Medulla oblongata (tissue), 1 donor: Measurements from ENCODE around the gene PARP6.
A peak's percentile ranks its signal among the peaks of the same experiment; 100 is the strongest.
"Not testable (repeated sequence)": the region's sequence is repeated elsewhere in the genome, so short reads cannot be mapped to it uniquely, and the experiment has no call there.

Source experiments
- DNase-seq: peaks from one replicate; pipeline ENCODE4 v3.0.0-alpha.2; 2015; ENCODE audit errors: extremely low spot score

Gene PARP6

GRCh38 chr15:72278737-72279136, 6.4 kb upstream of the PARP6 start:
- DNase-seq = no peak

DNA sequence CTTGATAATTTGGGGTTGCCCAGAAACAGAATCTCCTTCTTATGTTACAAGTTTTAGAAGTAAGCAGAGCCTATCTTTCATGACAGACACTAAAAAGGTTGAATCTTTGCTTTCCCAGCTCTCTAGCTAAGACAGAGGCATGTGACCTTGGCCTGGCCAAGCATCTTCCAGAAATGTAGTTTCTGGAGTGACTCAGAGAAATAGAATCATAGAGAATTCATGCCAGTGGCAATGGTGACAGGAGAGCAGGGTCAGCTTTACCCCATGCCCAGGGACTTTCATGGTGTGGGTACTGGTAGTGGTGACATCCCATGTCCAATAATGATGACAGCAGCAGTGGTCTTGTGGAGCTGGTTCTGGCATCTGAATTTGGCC, 4.0 kb upstream of the PARP6 start:
- no peak for DNase-seq

- DNase-seq = not testable (repeated sequence)
Measured at GRCh38 chr15:72275635-72276325, 3.4 kb upstream of the PARP6 start.

GRCh38 chr15:72272997-72273352, 621 bp upstream of the PARP6 start:
- no peak for DNase-seq

- peak; percentile 10 for DNase-seq
Measured at GRCh38 chr15:72271895-72272212, 500 bp downstream of the PARP6 start.

GRCh38 chr15:72271221-72271620, 1.1 kb downstream of the PARP6 start:
- peak; percentile 11 for DNase-seq

DNA sequence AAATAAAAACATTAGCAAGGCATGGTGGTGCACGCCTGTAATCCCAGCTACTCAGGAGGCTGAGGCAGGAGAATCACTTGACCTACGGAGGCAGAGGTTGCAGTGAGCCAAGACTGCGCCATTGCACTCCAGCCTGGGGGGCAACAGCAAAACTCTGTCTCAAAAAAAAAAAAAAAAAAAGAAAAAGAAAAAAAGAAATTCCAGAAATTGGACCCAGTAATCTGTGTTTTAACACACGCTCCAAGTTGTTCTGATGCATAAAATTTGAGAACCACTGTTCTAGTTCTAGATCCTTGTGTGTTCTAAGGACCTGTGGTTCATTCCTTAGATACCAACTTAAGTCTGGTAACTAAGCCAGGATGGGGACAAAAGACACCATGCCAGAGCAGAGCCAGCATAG, 2.6 kb downstream of the PARP6 start:
- DNase-seq = no peak

- DNase-seq = no peak
Measured at GRCh38 chr15:72265031-72265430, 7.3 kb downstream of the PARP6 start.

DNA sequence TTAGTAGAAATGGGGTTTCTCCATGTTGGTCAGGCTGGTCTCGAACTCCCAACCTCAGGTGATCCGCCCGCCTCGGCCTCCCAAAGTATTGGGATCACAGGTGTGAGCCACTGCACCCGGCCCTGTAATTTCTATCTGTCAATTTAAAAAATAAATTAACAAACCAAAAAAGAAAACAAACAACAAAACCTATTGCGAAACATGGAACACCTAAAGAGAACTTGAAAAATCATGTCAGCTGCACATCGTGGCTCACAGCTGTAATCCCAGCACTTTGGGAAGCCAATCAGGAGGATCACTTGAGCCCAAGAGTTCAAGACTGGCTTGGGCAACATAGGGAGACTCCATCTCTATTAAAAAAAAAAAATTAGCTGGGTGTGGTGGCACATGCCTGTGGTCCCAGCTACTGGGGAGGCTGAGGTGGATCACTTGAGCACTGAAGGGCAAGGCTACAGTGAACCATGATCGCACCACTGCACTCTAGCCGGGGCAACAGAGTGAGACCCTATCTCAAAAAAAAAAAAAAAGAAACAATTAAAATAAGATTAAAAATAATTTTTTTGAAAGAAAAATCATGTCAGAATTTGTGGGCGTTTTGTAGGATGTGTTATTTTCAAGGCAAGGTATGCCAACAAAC, 19.6 kb downstream of the PARP6 start:
- DNase-seq = no peak

DNA sequence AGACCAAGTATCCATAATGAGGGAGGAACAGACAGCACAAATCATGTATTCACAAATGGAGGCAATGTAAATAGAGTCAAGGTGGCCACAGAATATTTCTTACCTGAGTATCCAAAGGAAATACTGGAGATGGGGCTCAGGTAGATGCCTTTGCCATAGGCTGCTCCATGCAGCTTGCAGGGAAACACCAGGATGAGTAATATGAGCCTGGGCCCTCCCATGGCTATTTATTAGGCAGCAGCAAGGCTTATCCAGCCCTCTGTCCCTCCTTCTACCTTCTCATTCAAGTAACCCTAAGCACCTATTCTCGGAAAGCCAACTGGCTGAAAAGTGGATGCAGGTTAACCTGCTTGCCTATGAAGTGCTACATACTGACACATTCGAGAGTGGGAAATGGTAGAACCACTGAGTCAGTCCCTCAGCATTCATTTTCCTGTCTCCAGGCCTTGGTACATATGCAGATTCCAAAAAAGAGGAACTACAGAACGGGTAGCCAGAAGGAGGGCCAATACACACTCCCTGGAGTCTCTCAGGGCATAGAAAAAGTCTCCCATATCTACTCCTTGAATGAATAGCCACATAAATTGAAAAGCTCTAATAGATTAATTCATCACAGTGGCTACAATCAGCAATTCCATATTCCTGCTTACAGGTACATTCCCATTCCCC, 23.1 kb downstream of the PARP6 start:
- DNase-seq = no peak

- no peak for DNase-seq
Measured at GRCh38 chr15:72248514-72248913, 23.8 kb downstream of the PARP6 start.

DNA sequence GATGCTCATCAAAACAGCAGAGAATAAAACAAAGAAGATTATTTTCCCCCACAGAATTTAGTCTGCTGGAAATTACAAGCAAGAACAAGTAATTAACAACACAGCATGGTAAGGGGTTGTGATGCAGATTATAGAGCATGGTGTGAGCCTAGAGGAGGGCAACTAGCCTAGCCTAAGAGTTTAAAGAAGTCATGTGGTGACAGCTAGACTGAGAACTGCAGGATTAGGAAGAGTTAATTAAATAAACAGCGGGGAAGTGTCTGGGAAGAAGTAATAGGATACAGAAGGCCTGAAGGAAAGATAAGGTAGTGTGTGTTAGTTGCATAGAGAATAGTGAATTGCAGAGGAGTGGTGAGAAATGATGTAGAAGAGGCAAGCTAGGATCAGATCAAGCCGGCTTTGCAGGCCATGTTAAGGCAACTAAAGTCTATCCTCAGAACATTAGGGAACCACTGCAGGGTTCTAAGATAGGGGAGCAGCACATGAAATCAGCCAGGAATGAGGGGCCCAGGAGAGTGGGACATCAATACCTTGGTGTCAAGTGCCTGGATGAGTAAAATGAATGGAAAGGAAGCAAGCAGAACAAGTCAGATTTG, 29.5 kb downstream of the PARP6 start:
- DNase-seq = no peak

- no peak for DNase-seq
Measured at GRCh38 chr15:72239652-72240051, 32.7 kb downstream of the PARP6 start.

GRCh38 chr15:72238586-72238985, 33.8 kb downstream of the PARP6 start:
- DNase-seq = no peak

DNA sequence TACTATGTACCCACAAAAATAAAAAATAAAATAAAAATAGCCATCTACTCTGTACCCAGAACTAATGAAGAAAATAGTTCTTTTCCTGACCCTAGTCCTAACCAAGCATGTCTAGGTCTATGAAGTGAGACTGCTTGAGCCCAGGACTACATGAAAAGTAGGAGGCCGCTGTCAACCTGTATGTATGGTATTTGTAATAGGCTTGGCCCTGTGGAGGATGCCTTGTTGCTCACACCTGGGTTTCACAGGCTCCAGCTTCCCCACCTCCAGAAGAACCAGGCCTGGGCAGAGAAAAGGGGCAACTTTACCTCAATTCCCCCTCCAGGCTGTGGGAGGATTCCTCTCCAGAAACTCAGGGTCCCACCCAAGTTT, 34.5 kb downstream of the PARP6 start:
- no peak for DNase-seq

- DNase-seq = no peak
Measured at GRCh38 chr15:72237029-72237852, 35.1 kb downstream of the PARP6 start.

- DNase-seq = no peak
Measured at GRCh38 chr15:72236381-72237003, 35.9 kb downstream of the PARP6 start.

DNA sequence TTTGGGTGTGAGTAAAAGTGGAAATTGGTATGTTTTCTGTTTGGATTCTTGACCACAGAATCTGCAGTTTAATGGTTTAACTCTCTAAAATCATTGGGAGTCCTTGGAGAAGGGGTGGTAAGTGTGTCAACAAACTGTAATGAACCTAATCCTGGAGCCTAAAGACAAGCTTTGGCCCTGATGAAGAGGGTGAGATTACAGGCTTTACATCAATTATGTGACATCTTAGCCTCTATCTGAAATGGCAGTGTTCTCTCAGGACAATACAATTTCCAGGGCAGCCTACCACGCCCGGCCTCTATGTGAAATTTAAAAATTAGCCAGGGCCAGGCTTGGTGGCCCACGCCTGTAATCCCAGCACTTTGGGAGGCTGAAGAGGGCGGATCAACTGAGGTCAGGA, 37.1 kb downstream of the PARP6 start:
- no peak for DNase-seq

DNA sequence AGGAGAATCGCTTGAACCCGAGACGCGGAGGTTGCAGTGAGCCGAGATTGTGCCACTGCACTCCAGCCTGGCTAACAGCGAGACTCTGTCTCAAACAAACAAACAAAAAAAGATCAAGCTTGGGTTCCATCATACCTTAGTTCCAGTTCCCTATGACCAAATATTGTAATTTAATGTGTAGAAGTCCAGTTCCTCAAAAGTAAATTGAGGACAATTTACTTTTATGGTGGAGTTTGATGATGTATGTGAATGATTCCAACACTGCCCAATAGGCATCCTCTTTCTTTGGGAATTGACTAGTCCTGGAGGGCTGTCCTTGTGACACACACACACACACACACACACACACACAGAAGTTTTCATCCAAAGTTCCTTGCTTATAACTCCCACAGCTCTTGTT, 38.6 kb downstream of the PARP6 start:
- no peak for DNase-seq

GRCh38 chr15:72231833-72232478, 40.4 kb downstream of the PARP6 start:
- peak; percentile 59 for DNase-seq
